Renal cortex interstitium (tissue), 3 donors: ENCODE measurements around the gene DBNDD2. TPM values are rescaled to one million over a fixed set of nuclear protein-coding genes. Genes with fewer than 3 reads are reported as not detected.

Experiments
- polyA plus RNA-seq, 3 donors: library from polyadenylated mRNA; unstranded; fragments of 120-200 nt; gene quantifications; one replicate each; pipeline ENCODE4 v1.2.1, GENCODE V29; 2013; ENCODE audit not compliant: insufficient read length in 3 of 3

The DBNDD2 gene
- polyA plus RNA-seq, 3 donors, result 22.2 to 24.7 (median 24.3) TPM

Other genes with a start within 250 kb of the DBNDD2 start
- not detected for gene PI3, start 233.4 kb upstream of the DBNDD2 start, polyA plus RNA-seq
- gene SEMG1, start 201.3 kb upstream of the DBNDD2 start, polyA plus RNA-seq, result not detected
- under 1 TPM in 1 of 3 donors, not detected in 2; 0.17 TPM for gene SEMG2, start 186.9 kb upstream of the DBNDD2 start, polyA plus RNA-seq
- gene SLPI, start 153.7 kb upstream of the DBNDD2 start, polyA plus RNA-seq, result 1 to 10 TPM in 1 of 3 donors, under 1 TPM in 1, not detected in 1; 0.34 to 1.3 TPM
- gene RBPJL, start 101.4 kb upstream of the DBNDD2 start, polyA plus RNA-seq, result under 1 TPM in 1 of 3 donors, not detected in 2; 0.20 TPM
- gene MATN4, start 100.0 kb upstream of the DBNDD2 start, polyA plus RNA-seq, result under 1 TPM; 0.17 to 0.55 (median 0.41) TPM
- gene SDC4, start 59.9 kb upstream of the DBNDD2 start, polyA plus RNA-seq, result 100 to 1,000 TPM; 130 to 177 (median 159) TPM
- 10 to 100 TPM; 32.5 to 34.1 (median 33.7) TPM for gene SYS1, start 45.1 kb upstream of the DBNDD2 start, polyA plus RNA-seq
- gene TP53TG5, start 30.0 kb upstream of the DBNDD2 start, polyA plus RNA-seq, result 1 to 10 TPM; 1.0 to 1.6 (median 1.2) TPM
- gene PIGT, start 7.9 kb downstream of the DBNDD2 start, polyA plus RNA-seq, result 10 to 100 TPM; 74.4 to 98.7 (median 91.9) TPM
- 100 to 1,000 TPM; 123 to 249 (median 182) TPM for gene WFDC2, start 61.5 kb downstream of the DBNDD2 start, polyA plus RNA-seq
- not detected for gene SPINT3, start 107.3 kb downstream of the DBNDD2 start, polyA plus RNA-seq
- under 1 TPM in 1 of 3 donors, not detected in 2; 0.30 TPM for gene WFDC6, start 131.2 kb downstream of the DBNDD2 start, polyA plus RNA-seq
- under 1 TPM; 0.16 to 0.39 (median 0.20) TPM for gene EPPIN, start 139.1 kb downstream of the DBNDD2 start, polyA plus RNA-seq
- under 1 TPM in 1 of 3 donors, not detected in 2; 0.36 TPM for gene WFDC8, start 171.0 kb downstream of the DBNDD2 start, polyA plus RNA-seq
- not detected for gene WFDC10A, start 221.4 kb downstream of the DBNDD2 start, polyA plus RNA-seq
- not detected for gene WFDC9, start 223.0 kb downstream of the DBNDD2 start, polyA plus RNA-seq